ENCODE data around the gene MEI1.
"Not testable (repeated sequence)": the region's sequence is repeated elsewhere in the genome, so short reads cannot be mapped to it uniquely, and the experiment has no call there.

The MEI1 gene

GRCh38 chr22:41688365-41689211 is 10.7 kb upstream of the MEI1 start, which contains the start of gene SNU13:
Gene SNU13 (minus strand): TSS chr22:41688867. CDS start chr22:41688796, 71 bp downstream.
- no peak for TF ChIP-seq JUND (IDR thresholded peaks at IDR 0.05; ENCODE audit: low read depth)
- in situ Hi-C loops (cut with HindIII; ENCODE audit: low pct_unique_long_range_greater_than_20kb, low sequenced_read_pairs): no loop called here
- peak; percentile 73 to 90 for DNase-seq (ENCODE audit: low read depth in 1 of 2, low spot score in 1 of 2)

- in situ Hi-C loops (cut with HindIII; ENCODE audit: low pct_unique_long_range_greater_than_20kb, low sequenced_read_pairs): no loop called here
- no peak for DNase-seq (ENCODE audit: low read depth in 1 of 2, low spot score in 1 of 2)
- no peak for TF ChIP-seq JUND (IDR thresholded peaks at IDR 0.05; ENCODE audit: low read depth)
Observed at GRCh38 chr22:41690476-41690875, 8.8 kb upstream of the MEI1 start.

- in situ Hi-C loops (cut with HindIII; ENCODE audit: low pct_unique_long_range_greater_than_20kb, low sequenced_read_pairs): no loop called here
- no peak for TF ChIP-seq JUND (IDR thresholded peaks at IDR 0.05; ENCODE audit: low read depth)
Observed at GRCh38 chr22:41695211-41695610, 4.1 kb upstream of the MEI1 start.

GRCh38 chr22:41696703-41697102 is 2.6 kb upstream of the MEI1 start:
- DNase-seq (ENCODE audit: low read depth in 1 of 2, low spot score in 1 of 2): no peak
- no peak for TF ChIP-seq JUND (IDR thresholded peaks at IDR 0.05; ENCODE audit: low read depth)
- in situ Hi-C loops (cut with HindIII; ENCODE audit: low pct_unique_long_range_greater_than_20kb, low sequenced_read_pairs): no loop called here

More at GRCh38 chr22:41695211-41695610, 4.1 kb upstream of the MEI1 start:
- no peak for DNase-seq (ENCODE audit: low read depth in 1 of 2, low spot score in 1 of 2)

- in situ Hi-C loops (cut with HindIII; ENCODE audit: low pct_unique_long_range_greater_than_20kb, low sequenced_read_pairs): no loop called here
- no peak for TF ChIP-seq JUND (IDR thresholded peaks at IDR 0.05; ENCODE audit: low read depth)
- peak; percentile 69 to 81 for DNase-seq (ENCODE audit: low read depth in 1 of 2, low spot score in 1 of 2)
Observed at GRCh38 chr22:41697126-41697775, 2.1 kb upstream of the MEI1 start.

GRCh38 chr22:41700108-41700364 is 733 bp downstream of the MEI1 start:
- in situ Hi-C loops (cut with HindIII; ENCODE audit: low pct_unique_long_range_greater_than_20kb, low sequenced_read_pairs): no loop called here
- DNase-seq (ENCODE audit: low read depth in 1 of 2, low spot score in 1 of 2): no peak
- no peak for TF ChIP-seq JUND (IDR thresholded peaks at IDR 0.05; ENCODE audit: low read depth)

- in situ Hi-C loops (cut with HindIII; ENCODE audit: low pct_unique_long_range_greater_than_20kb, low sequenced_read_pairs): no loop called here
- DNase-seq (ENCODE audit: low read depth in 1 of 2, low spot score in 1 of 2): no peak
- TF ChIP-seq JUND (IDR thresholded peaks at IDR 0.05; ENCODE audit: low read depth): no peak
Observed at GRCh38 chr22:41702763-41703162, 3.5 kb downstream of the MEI1 start.

GRCh38 chr22:41709341-41709740 is 10.0 kb downstream of the MEI1 start:
- no peak for DNase-seq (ENCODE audit: low read depth in 1 of 2, low spot score in 1 of 2)
- in situ Hi-C loops (cut with HindIII; ENCODE audit: low pct_unique_long_range_greater_than_20kb, low sequenced_read_pairs): no loop called here
- no peak for TF ChIP-seq JUND (IDR thresholded peaks at IDR 0.05; ENCODE audit: low read depth)

GRCh38 chr22:41713004-41713403 is 13.7 kb downstream of the MEI1 start:
- in situ Hi-C loops (cut with HindIII; ENCODE audit: low pct_unique_long_range_greater_than_20kb, low sequenced_read_pairs): no loop called here
- TF ChIP-seq JUND (IDR thresholded peaks at IDR 0.05; ENCODE audit: low read depth): no peak
- no peak for DNase-seq (ENCODE audit: low read depth in 1 of 2, low spot score in 1 of 2)

- in situ Hi-C loops (cut with HindIII; ENCODE audit: low pct_unique_long_range_greater_than_20kb, low sequenced_read_pairs): no loop called here
- no peak for DNase-seq (ENCODE audit: low read depth in 1 of 2, low spot score in 1 of 2)
- no peak for TF ChIP-seq JUND (IDR thresholded peaks at IDR 0.05; ENCODE audit: low read depth)
Observed at GRCh38 chr22:41722496-41722895, 23.2 kb downstream of the MEI1 start.

- TF ChIP-seq JUND (IDR thresholded peaks at IDR 0.05; ENCODE audit: low read depth): no peak
- DNase-seq (ENCODE audit: low read depth in 1 of 2, low spot score in 1 of 2): no peak
- in situ Hi-C loops (cut with HindIII; ENCODE audit: low pct_unique_long_range_greater_than_20kb, low sequenced_read_pairs): no loop called here
Observed at GRCh38 chr22:41725510-41726110, 26.3 kb downstream of the MEI1 start.

- TF ChIP-seq JUND (IDR thresholded peaks at IDR 0.05; ENCODE audit: low read depth): no peak
- DNase-seq (ENCODE audit: low read depth in 1 of 2, low spot score in 1 of 2): no peak
- in situ Hi-C loops (cut with HindIII; ENCODE audit: low pct_unique_long_range_greater_than_20kb, low sequenced_read_pairs): no loop called here
Observed at GRCh38 chr22:41731609-41732008, 32.3 kb downstream of the MEI1 start.

- in situ Hi-C loops (cut with HindIII; ENCODE audit: low pct_unique_long_range_greater_than_20kb, low sequenced_read_pairs): no loop called here
- DNase-seq (ENCODE audit: low read depth in 1 of 2, low spot score in 1 of 2): no peak
- TF ChIP-seq JUND (IDR thresholded peaks at IDR 0.05; ENCODE audit: low read depth): no peak
Observed at GRCh38 chr22:41732096-41732772, 32.9 kb downstream of the MEI1 start.

- DNase-seq (ENCODE audit: low read depth in 1 of 2, low spot score in 1 of 2); in situ Hi-C loops (cut with HindIII; ENCODE audit: low pct_unique_long_range_greater_than_20kb, low sequenced_read_pairs): not testable (repeated sequence)
Observed at GRCh38 chr22:41733241-41733640, 33.9 kb downstream of the MEI1 start.
